ENCODE results near the gene GPR12.

The GPR12 gene

GRCh38 chr13:26707122-26708006 lies 53.2 kb downstream of the GPR12 start:
- Histone ChIP-seq H3K9me3 (ENCODE audit: control insufficient read depth in 5 of 5, low read length in 5 of 5) (no peaks in the 10 kb centered on the region), H3K9ac (ENCODE audit: low read length in 5 of 5) (no peak overlapping the region), H3K27me3 (ENCODE audit: control insufficient read depth in 5 of 5, insufficient read depth in 4 of 5, low read length in 5 of 5) (peaks cover 0 to 7% (median 5%) of the 10 kb centered on the region in 5 donors), H3K36me3 (ENCODE audit: control insufficient read depth in 5 of 5, insufficient read depth in 5 of 5, low read length in 5 of 5) (no peaks in the 10 kb centered on the region), H3K4me3 (ENCODE audit: low read depth in 1 of 5, low read length in 5 of 5) (no peak overlapping the region), H3K4me1 (ENCODE audit: control insufficient read depth in 5 of 5, insufficient read depth in 5 of 5, low read length in 5 of 5) (no peaks in the 10 kb centered on the region), H3K27ac (ENCODE audit: low read depth, low read length) (no peak overlapping the region)

GRCh38 chr13:26706381-26706780 lies 54.2 kb downstream of the GPR12 start:
- no peak overlapping the region for H3K9ac ChIP-seq (ENCODE audit: low read length in 5 of 5)
- H3K27me3 ChIP-seq (ENCODE audit: control insufficient read depth in 5 of 5, insufficient read depth in 4 of 5, low read length in 5 of 5), result peaks cover 0 to 7% (median 5%) of the 10 kb centered on the region in 5 donors
- H3K36me3 ChIP-seq (ENCODE audit: control insufficient read depth in 5 of 5, insufficient read depth in 5 of 5, low read length in 5 of 5), result no peaks in the 10 kb centered on the region
- no peaks in the 10 kb centered on the region for H3K4me1 ChIP-seq (ENCODE audit: control insufficient read depth in 5 of 5, insufficient read depth in 5 of 5, low read length in 5 of 5)
- no peaks in the 10 kb centered on the region for H3K9me3 ChIP-seq (ENCODE audit: control insufficient read depth in 5 of 5, low read length in 5 of 5)
- H3K4me3 ChIP-seq (ENCODE audit: low read depth in 1 of 5, low read length in 5 of 5), result no peak overlapping the region
- H3K27ac ChIP-seq (ENCODE audit: low read depth, low read length), result no peak overlapping the region

- H3K4me1 ChIP-seq (ENCODE audit: control insufficient read depth in 5 of 5, insufficient read depth in 5 of 5, low read length in 5 of 5), result no peaks in the 10 kb centered on the region
- no peaks in the 10 kb centered on the region for H3K36me3 ChIP-seq (ENCODE audit: control insufficient read depth in 5 of 5, insufficient read depth in 5 of 5, low read length in 5 of 5)
- no peak overlapping the region for H3K27ac ChIP-seq (ENCODE audit: low read depth, low read length)
- H3K27me3 ChIP-seq (ENCODE audit: control insufficient read depth in 5 of 5, insufficient read depth in 4 of 5, low read length in 5 of 5), result peaks cover 0 to 7% (median 5%) of the 10 kb centered on the region in 5 donors
- H3K9me3 ChIP-seq (ENCODE audit: control insufficient read depth in 5 of 5, low read length in 5 of 5), result no peaks in the 10 kb centered on the region
- no peak overlapping the region for H3K4me3 ChIP-seq (ENCODE audit: low read depth in 1 of 5, low read length in 5 of 5)
- H3K9ac ChIP-seq (ENCODE audit: low read length in 5 of 5), result no peak overlapping the region
These were observed 55.0 kb downstream of the GPR12 start for GRCh38 chr13:26705536-26705935.
